HCT116 (cell line): ENCODE measurements around the gene MUC6. TPM values are rescaled to one million over a fixed set of nuclear protein-coding genes. Genes with fewer than 3 reads are reported as not detected.

Experiments used
- ATAC-seq: fragments of 200-7000 bp; cut with Tn5 transposase; 2 replicates; pipeline ENCODE4 v1.9.1; 2020; ENCODE audit warnings: mild to moderate bottlenecking, moderate library complexity
- BruUV-seq: library from RNA; stranded (reverse); fragments of 400-500 nt; replicated peaks from 2 replicates; lab custom pipeline; 2021; lab: Mats Ljungman, UMichigan
- CTCF ChIA-PET: fragments of 300-600 bp; sonication (Branson Sonifier 250); formaldehyde crosslinking; loops from one replicate; lab custom pipeline; 2021; ENCODE audit warnings: antibody characterized with exemption; lab: Charles Lee
- POLR2A ChIA-PET: fragments of 300-600, 350-600 bp; sonication (Branson Sonifier 250); formaldehyde crosslinking; loops from one replicate; lab custom pipeline; 2021; ENCODE audit warnings: antibody characterized with exemption; lab: Charles Lee
- RAD21 ChIA-PET, 2 experiments: fragments of 300-600 bp; sonication (Branson Sonifier 250); formaldehyde crosslinking; loops; one replicate each; lab custom pipeline; 2023; ENCODE audit warnings: low total read pairs in 2 of 2; ENCODE audit not compliant: uncharacterized antibody in 2 of 2, unreplicated experiment in 2 of 2, low non-redundant PET in 1 of 2; lab: Charles Lee
- DNase-seq: peaks from one replicate; pipeline ENCODE4 v3.0.0-alpha.2; 2010; ENCODE audit warnings: low read depth, low spot score
- H2AFZ ChIP-seq: fragments of 200-600 bp; shearing (Covaris generic), sonication (generic); 2 replicates; pipeline ENCODE4 v1.6.1; 2017; ENCODE audit warnings: low read depth, mixed run types, mixed read lengths, antibody characterized with exemption, low read length; ENCODE audit not compliant: poor library complexity, severe bottlenecking
- H3K27ac ChIP-seq: 2 replicates; pipeline ENCODE4 v1.5.1; 2012; ENCODE audit warnings: low read depth, low read length
- H3K27me3 ChIP-seq: fragments of 200-600 bp; sonication (generic); 2 replicates; pipeline ENCODE4 v1.6.1; 2016; ENCODE audit warnings: mixed run types, low read length, mixed read lengths; ENCODE audit not compliant: insufficient read depth
- H3K36me3 ChIP-seq, 2 experiments: fragments of 200-500 bp in 1 of 2; fragments of 200-600 bp in 1 of 2; sonication (Bioruptor generic) in 1 of 2; sonication (generic) in 1 of 2; 2 replicates each; pipeline versions ENCODE4 v1.5.1 to v1.6.1; 2014 to 2016; ENCODE audit warnings: low read length in 2 of 2, inconsistent platforms in 1 of 2, mixed read lengths in 1 of 2, mixed run types in 1 of 2; ENCODE audit not compliant: insufficient read depth in 2 of 2, control insufficient read depth in 1 of 2
- H3K4me1 ChIP-seq, 2 experiments: fragments of 200-600 bp in 1 of 2; sonication (generic) in 1 of 2; 2 replicates each; pipeline versions ENCODE4 v1.5.1 to v1.6.1; 2012 to 2017; ENCODE audit warnings: low read length in 2 of 2, inconsistent platforms in 1 of 2, mild to moderate bottlenecking in 1 of 2, mixed read lengths in 1 of 2, mixed run types in 1 of 2, moderate library complexity in 1 of 2; ENCODE audit not compliant: insufficient read depth in 2 of 2, control insufficient read depth in 1 of 2
- H3K4me2 ChIP-seq: fragments of 200-600 bp; sonication (generic); 2 replicates; pipeline ENCODE4 v1.6.1; 2017; ENCODE audit warnings: mixed run types, low read length, mixed read lengths
- H3K4me3 ChIP-seq, 2 experiments: fragments of 200-600 bp in 1 of 2; sonication (generic) in 1 of 2; replicated peaks in 1 of 2; 2 replicates each; pipeline ENCODE4 v1.5.1; 2011 to 2016; ENCODE audit warnings: low read length in 2 of 2, control low read depth in 1 of 2, low read depth in 1 of 2, mild to moderate bottlenecking in 1 of 2, mixed read lengths in 1 of 2, mixed run types in 1 of 2
- H3K79me2 ChIP-seq: fragments of 200-600 bp; sonication (generic); 2 replicates; pipeline ENCODE4 v1.6.1; 2017; ENCODE audit warnings: mild to moderate bottlenecking, mixed run types, low read length, moderate library complexity, mixed read lengths; ENCODE audit not compliant: insufficient read depth
- H3K9ac ChIP-seq: fragments of 200-600 bp; sonication (generic); 2 replicates; pipeline ENCODE4 v1.6.1; 2016; ENCODE audit warnings: low read length, mixed read lengths
- H3K9me2 ChIP-seq: fragments of 200-600 bp; sonication (generic), shearing (Covaris generic); 2 replicates; pipeline ENCODE4 v1.6.1; 2017; ENCODE audit warnings: mixed run types, mild to moderate bottlenecking, moderate library complexity; ENCODE audit not compliant: insufficient read depth
- H3K9me3 ChIP-seq, 2 experiments: fragments of 200-500 bp in 1 of 2; fragments of 200-600 bp in 1 of 2; sonication (Bioruptor generic) in 1 of 2; sonication (generic) in 1 of 2; 2 replicates each; pipeline ENCODE4 v1.6.1; 2014 to 2017; ENCODE audit warnings: low read length in 2 of 2, mixed read lengths in 2 of 2, inconsistent platforms in 1 of 2, low read depth in 1 of 2, mild to moderate bottlenecking in 1 of 2, mixed run types in 1 of 2, moderate library complexity in 1 of 2; ENCODE audit not compliant: control insufficient read depth in 1 of 2, insufficient read depth in 1 of 2
- H4K20me1 ChIP-seq: fragments of 200-600 bp; sonication (generic), shearing (Covaris generic); 2 replicates; pipeline ENCODE4 v1.6.1; 2017; ENCODE audit warnings: mixed run types, mild to moderate bottlenecking, moderate library complexity; ENCODE audit not compliant: insufficient read depth
- ATF3 ChIP-seq: IDR thresholded peaks from 2 replicates; pipeline ENCODE4 v1.6.1; 2012
- EGR1 ChIP-seq: IDR thresholded peaks from 2 replicates; pipeline ENCODE4 v1.6.1; 2012; ENCODE audit warnings: low read depth
- ELF1 ChIP-seq: IDR thresholded peaks from 2 replicates; pipeline ENCODE4 v1.6.1; 2012; ENCODE audit warnings: low read depth, borderline replicate concordance
- EZH2 ChIP-seq: fragments of 200-600 bp; sonication (generic); IDR thresholded peaks from 2 replicates; pipeline ENCODE4 v1.6.1; 2017; ENCODE audit warnings: antibody characterized with exemption, mixed run types
- FOSL1 ChIP-seq: IDR thresholded peaks from 2 replicates; pipeline ENCODE4 v1.6.1; 2012; ENCODE audit warnings: low read depth
- POLR2A ChIP-seq: IDR thresholded peaks from 2 replicates; pipeline ENCODE4 v1.7.0; 2011; ENCODE audit warnings: borderline replicate concordance; ENCODE audit not compliant: insufficient read depth, insufficient read length; ENCODE audit errors: extremely low read depth
- RAD21 ChIP-seq: IDR thresholded peaks from 2 replicates; pipeline ENCODE4 v1.6.1; 2012; ENCODE audit warnings: low read depth, mild to moderate bottlenecking
- REST ChIP-seq: IDR thresholded peaks from 2 replicates; pipeline ENCODE4 v1.6.1; 2012; ENCODE audit warnings: low read depth
- SIN3A ChIP-seq: IDR thresholded peaks from 2 replicates; pipeline ENCODE4 v1.6.1; 2012; ENCODE audit warnings: low read depth
- SP1 ChIP-seq: IDR thresholded peaks from 2 replicates; pipeline ENCODE4 v1.6.1; 2012; ENCODE audit warnings: low read depth
- SRF ChIP-seq: IDR thresholded peaks from 2 replicates; pipeline ENCODE4 v1.6.1; 2012; ENCODE audit warnings: low read depth
- TCF7L2 ChIP-seq: IDR thresholded peaks from 2 replicates; pipeline ENCODE4 v1.7.0; 2011; ENCODE audit warnings: borderline replicate concordance, inconsistent platforms; ENCODE audit not compliant: insufficient read depth, insufficient read length; ENCODE audit errors: extremely low read depth
- YY1 ChIP-seq: IDR thresholded peaks from 2 replicates; pipeline ENCODE4 v1.6.1; 2011; ENCODE audit warnings: low read length, low read depth, moderate library complexity, mild to moderate bottlenecking; ENCODE audit not compliant: insufficient replicate concordance; ENCODE audit errors: extremely low read depth
- ZBTB33 ChIP-seq: IDR thresholded peaks from 2 replicates; pipeline ENCODE4 v1.6.1; 2011; ENCODE audit warnings: mild to moderate bottlenecking, low read length, moderate library complexity; ENCODE audit not compliant: insufficient replicate concordance; ENCODE audit errors: extremely low read depth
- ZNF274 ChIP-seq: fragments of 200-500 bp; sonication (Bioruptor generic); IDR thresholded peaks from 2 replicates; pipeline ENCODE4 v1.6.1; 2014; ENCODE audit warnings: mild to moderate bottlenecking, low read depth, low read length, inconsistent platforms
- intact Hi-C: fragments of 100-400 bp; cut with micrococcal nuclease; formaldehyde crosslinking; loops from 2 replicates; pipeline ENCODE4 v1.10.0; 2022
- total RNA-seq: library from RNA; stranded (reverse); gene quantifications from one replicate; pipeline ENCODE4 v1.2.1, GENCODE V29; 2021; ENCODE audit not compliant: unreplicated experiment
- TF ChIP-seq, protein P1 (sequence below): IDR thresholded peaks from 2 replicates; pipeline ENCODE4 v1.6.1; 2012

Gene MUC6
- total RNA-seq, 1 experiment from 2014 or later: 0.02 TPM

- Histone ChIP-seq H3K9ac (no peak overlapping the region), H3K9me2 (no peaks in the 10 kb centered on the region), H2AFZ (no peak overlapping the region), H3K36me3 (no peaks in the 10 kb centered on the region), H3K27me3 (no peaks in the 10 kb centered on the region), H3K79me2 (no peaks in the 10 kb centered on the region), H4K20me1 (no peaks in the 10 kb centered on the region), H3K9me3 (no peaks in the 10 kb centered on the region), H3K4me2 (no peak overlapping the region), H3K4me1 (peaks cover 18 to 24% of the 10 kb centered on the region in 2 experiments), H3K4me3 (no peak overlapping the region), H3K27ac (no peak overlapping the region)
- intact Hi-C loops: no loop called here
- no peak for TF ChIP-seq ZBTB33
- no peak for TF ChIP-seq ELF1
- no peak for TF ChIP-seq POLR2A
- no peak for TF ChIP-seq YY1
- TF ChIP-seq SP1: no peak
- TF ChIP-seq EGR1: no peak
- no peak for TF ChIP-seq SIN3A
- no peak for TF ChIP-seq TCF7L2
- TF ChIP-seq ATF3: no peak
- no peak for TF ChIP-seq FOSL1
- no peak for TF ChIP-seq RAD21
- TF ChIP-seq SRF: no peak
- TF ChIP-seq EZH2: no peak
- no peak for TF ChIP-seq ZNF274
- TF ChIP-seq, protein P1, sequence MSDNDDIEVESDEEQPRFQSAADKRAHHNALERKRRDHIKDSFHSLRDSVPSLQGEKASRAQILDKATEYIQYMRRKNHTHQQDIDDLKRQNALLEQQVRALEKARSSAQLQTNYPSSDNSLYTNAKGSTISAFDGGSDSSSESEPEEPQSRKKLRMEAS: no peak
- no peak for TF ChIP-seq REST
- ATAC-seq (no peak), DNase-seq (no peak)
- ChIA-PET POLR2A (no interaction called here), RAD21 (no interaction called here), CTCF (no interaction called here)
- no TSS peak for BruUV-seq
Observed at GRCh38 chr11:1077033-1077416, 40.5 kb upstream of the MUC6 start.
